WTC11 (cell line): ENCODE measurements around the gene ZNF787. TPM values are rescaled to one million over a fixed set of nuclear protein-coding genes. Genes with fewer than 3 reads are reported as not detected.

Experiments used
- ATAC-seq: fragments of 200-7000 bp; cut with Tn5 transposase; 2 replicates; pipeline ENCODE4 v1.10.0; 2021; ENCODE audit warnings: mild to moderate bottlenecking, moderate library complexity
- CTCF ChIA-PET: fragments of 300-600 bp; sonication (Branson Sonifier 250); formaldehyde crosslinking; loops from one replicate; lab custom pipeline; 2021; ENCODE audit warnings: antibody characterized with exemption; lab: Charles Lee
- POLR2A ChIA-PET: fragments of 350-600 bp; sonication (Branson Sonifier 250); formaldehyde crosslinking; loops from one replicate; lab custom pipeline; 2021; ENCODE audit warnings: antibody characterized with exemption; lab: Charles Lee
- DNase-seq: peaks from one replicate; pipeline ENCODE4 v3.0.0; 2021; ENCODE audit warnings: low spot score
- H3K27ac Mint-ChIP-seq: 2 replicates; pipeline ENCODE4 v1.8.0; 2021; ENCODE audit warnings: mixed read lengths
- H3K27me3 Mint-ChIP-seq: 2 replicates; pipeline ENCODE4 v1.8.0; 2021; ENCODE audit warnings: low read depth, mild to moderate bottlenecking, moderate library complexity, mixed read lengths
- H3K36me3 Mint-ChIP-seq: 2 replicates; pipeline ENCODE4 v1.8.0; 2021; ENCODE audit warnings: mixed read lengths
- H3K4me1 Mint-ChIP-seq: 2 replicates; pipeline ENCODE4 v1.8.0; 2022; ENCODE audit warnings: mixed read lengths
- H3K4me3 Mint-ChIP-seq: 2 replicates; pipeline ENCODE4 v1.8.0; 2021; ENCODE audit warnings: mild to moderate bottlenecking, moderate library complexity, mixed read lengths
- H3K9me3 Mint-ChIP-seq: 2 replicates; pipeline ENCODE4 v1.8.0; 2021; ENCODE audit warnings: mixed read lengths
- AFF4 ChIP-seq: sonication (generic); formaldehyde crosslinking; IDR thresholded peaks from 2 replicates; pipeline ENCODE4 v1.8.1; 2023; ENCODE audit warnings: mild to moderate bottlenecking, missing genetic modification reagents, borderline replicate concordance
- ATF6 ChIP-seq: sonication (generic); formaldehyde crosslinking; IDR thresholded peaks from 2 replicates; pipeline ENCODE4 v1.8.1; 2023; ENCODE audit warnings: mild to moderate bottlenecking, missing genetic modification reagents
- CREM ChIP-seq: sonication (generic); formaldehyde crosslinking; IDR thresholded peaks from 2 replicates; pipeline ENCODE4 v1.8.1; 2022; ENCODE audit warnings: mild to moderate bottlenecking, missing genetic modification reagents, moderate library complexity
- ERG ChIP-seq: fragments of 250-450 bp; sonication (Bioruptor Pico); IDR thresholded peaks from 2 replicates; pipeline ENCODE4 v1.8.0; 2021; ENCODE audit warnings: mild to moderate bottlenecking
- FOXP1 ChIP-seq: sonication (generic); formaldehyde crosslinking; IDR thresholded peaks from 2 replicates; pipeline ENCODE4 v1.8.0; 2022; ENCODE audit warnings: missing genetic modification reagents, mild to moderate bottlenecking, moderate library complexity, borderline replicate concordance
- GRHL2 ChIP-seq: fragments of 250-450 bp; sonication (Bioruptor Pico); IDR thresholded peaks from 2 replicates; pipeline ENCODE4 v1.8.0; 2022; ENCODE audit warnings: mild to moderate bottlenecking, moderate library complexity; ENCODE audit not compliant: insufficient replicate concordance, severe bottlenecking
- IRF2 ChIP-seq: sonication (generic); formaldehyde crosslinking; IDR thresholded peaks from 2 replicates; pipeline ENCODE4 v1.8.0; 2022; ENCODE audit warnings: low read depth, missing genetic modification reagents, borderline replicate concordance
- MXD4 ChIP-seq: fragments of 250-450 bp; sonication (Bioruptor Pico); IDR thresholded peaks from 2 replicates; pipeline ENCODE4 v1.8.0; 2021; ENCODE audit warnings: mild to moderate bottlenecking, moderate library complexity, borderline replicate concordance
- MYBL2 ChIP-seq: sonication (generic); formaldehyde crosslinking; IDR thresholded peaks from 2 replicates; pipeline ENCODE4 v1.8.1; 2023; ENCODE audit warnings: mild to moderate bottlenecking, moderate library complexity, missing genetic modification reagents
- NR1H2 ChIP-seq: sonication (generic); formaldehyde crosslinking; IDR thresholded peaks from 2 replicates; pipeline ENCODE4 v1.9.0; 2021; ENCODE audit warnings: mild to moderate bottlenecking, moderate library complexity, missing genetic modification reagents
- PRRX2 ChIP-seq: fragments of 250-450 bp; sonication (Bioruptor Pico); IDR thresholded peaks from 2 replicates; pipeline ENCODE4 v1.8.0; 2021; ENCODE audit warnings: mild to moderate bottlenecking
- SOX15 ChIP-seq: fragments of 250-450 bp; sonication (Bioruptor Pico); IDR thresholded peaks from 2 replicates; pipeline ENCODE4 v1.9.0; 2021; ENCODE audit warnings: mild to moderate bottlenecking
- TEAD4 ChIP-seq: sonication (generic); formaldehyde crosslinking; IDR thresholded peaks from 2 replicates; pipeline ENCODE4 v1.8.0; 2022; ENCODE audit warnings: mild to moderate bottlenecking, missing genetic modification reagents
- TP53 ChIP-seq: sonication (generic); formaldehyde crosslinking; IDR thresholded peaks from 2 replicates; pipeline ENCODE4 v1.8.1; 2023; ENCODE audit warnings: mild to moderate bottlenecking, missing genetic modification reagents
- ZNF396 ChIP-seq: fragments of 250-450 bp; sonication (Bioruptor Pico); IDR thresholded peaks from 2 replicates; pipeline ENCODE4 v1.8.0; 2021; ENCODE audit warnings: mild to moderate bottlenecking, moderate library complexity, borderline replicate concordance
- total RNA-seq: library from RNA; stranded (reverse); gene quantifications from 3 replicates; pipeline ENCODE4 v1.2.3, GENCODE V29; 2021
- TF ChIP-seq, protein P1 (sequence below): sonication (generic); formaldehyde crosslinking; IDR thresholded peaks from 2 replicates; pipeline ENCODE4 v1.8.1; 2023; ENCODE audit warnings: mild to moderate bottlenecking, moderate library complexity, missing genetic modification reagents
- TF ChIP-seq, protein P2 (sequence below): sonication (generic); formaldehyde crosslinking; IDR thresholded peaks from 2 replicates; pipeline ENCODE4 v1.8.1; 2022; ENCODE audit warnings: missing genetic modification reagents, borderline replicate concordance
- TF ChIP-seq, protein P3 (sequence below): sonication (generic); formaldehyde crosslinking; IDR thresholded peaks from 2 replicates; pipeline ENCODE4 v1.8.0; 2023; ENCODE audit warnings: mild to moderate bottlenecking, missing genetic modification reagents

The ZNF787 gene
- total RNA-seq, 1 experiment from 2014 or later = 62.9 TPM

DNA sequence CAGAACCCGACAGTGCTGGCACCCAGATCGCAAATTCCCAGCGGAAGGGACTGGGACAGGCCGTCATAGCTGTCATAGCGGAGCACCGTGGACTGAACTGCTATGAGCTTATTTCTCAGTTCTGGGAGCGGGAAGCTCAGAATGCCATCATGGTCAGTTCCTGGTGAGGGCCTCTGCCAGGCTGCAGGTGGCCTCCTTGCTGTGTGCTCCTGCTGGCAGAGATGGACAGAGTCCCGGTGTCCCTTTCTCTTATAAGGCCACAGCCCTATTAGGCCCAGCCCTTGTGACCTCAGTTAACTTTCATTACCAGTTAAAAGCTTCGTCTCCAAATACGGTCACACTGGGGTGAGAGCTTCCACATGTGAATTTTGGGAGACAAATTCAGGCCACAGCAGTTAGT, 24.6 kb upstream of the ZNF787 start:
- H3K9me3 Mint-ChIP-seq = peaks cover 7% of the 10 kb centered on the region
- H3K27ac Mint-ChIP-seq = no peak overlapping the region
- DNase-seq (no peak), ATAC-seq (no peak)
- ChIA-PET POLR2A (no interaction called here), CTCF (interaction anchor here (1.2 to 1.8 kb wide), 2 partner anchors 8 to 79 kb away, joined by 4 to 12 read pairs; no protein-coding TSS in a partner anchor)
- TF ChIP-seq PRRX2 (no peak), CREM (CRISPR knock-in tag) (no peak), ERG (CRISPR knock-in tag) (no peak), FOXP1 (CRISPR knock-in tag) (no peak), GRHL2 (no peak), IRF2 (CRISPR knock-in tag) (no peak), AFF4 (no peak), TP53 (CRISPR knock-in tag) (no peak), MXD4 (CRISPR knock-in tag) (no peak), SOX15 (CRISPR knock-in tag) (no peak), TEAD4 (no peak)
- TF ChIP-seq, protein P1, sequence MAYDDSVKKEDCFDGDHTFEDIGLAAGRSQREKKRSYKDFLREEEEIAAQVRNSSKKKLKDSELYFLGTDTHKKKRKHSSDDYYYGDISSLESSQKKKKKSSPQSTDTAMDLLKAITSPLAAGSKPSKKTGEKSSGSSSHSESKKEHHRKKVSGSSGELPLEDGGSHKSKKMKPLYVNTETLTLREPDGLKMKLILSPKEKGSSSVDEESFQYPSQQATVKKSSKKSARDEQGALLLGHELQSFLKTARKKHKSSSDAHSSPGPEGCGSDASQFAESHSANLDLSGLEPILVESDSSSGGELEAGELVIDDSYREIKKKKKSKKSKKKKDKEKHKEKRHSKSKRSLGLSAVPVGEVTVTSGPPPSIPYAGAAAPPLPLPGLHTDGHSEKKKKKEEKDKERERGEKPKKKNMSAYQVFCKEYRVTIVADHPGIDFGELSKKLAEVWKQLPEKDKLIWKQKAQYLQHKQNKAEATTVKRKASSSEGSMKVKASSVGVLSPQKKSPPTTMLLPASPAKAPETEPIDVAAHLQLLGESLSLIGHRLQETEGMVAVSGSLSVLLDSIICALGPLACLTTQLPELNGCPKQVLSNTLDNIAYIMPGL (CRISPR knock-in tag) = no peak
- TF ChIP-seq, protein P2, sequence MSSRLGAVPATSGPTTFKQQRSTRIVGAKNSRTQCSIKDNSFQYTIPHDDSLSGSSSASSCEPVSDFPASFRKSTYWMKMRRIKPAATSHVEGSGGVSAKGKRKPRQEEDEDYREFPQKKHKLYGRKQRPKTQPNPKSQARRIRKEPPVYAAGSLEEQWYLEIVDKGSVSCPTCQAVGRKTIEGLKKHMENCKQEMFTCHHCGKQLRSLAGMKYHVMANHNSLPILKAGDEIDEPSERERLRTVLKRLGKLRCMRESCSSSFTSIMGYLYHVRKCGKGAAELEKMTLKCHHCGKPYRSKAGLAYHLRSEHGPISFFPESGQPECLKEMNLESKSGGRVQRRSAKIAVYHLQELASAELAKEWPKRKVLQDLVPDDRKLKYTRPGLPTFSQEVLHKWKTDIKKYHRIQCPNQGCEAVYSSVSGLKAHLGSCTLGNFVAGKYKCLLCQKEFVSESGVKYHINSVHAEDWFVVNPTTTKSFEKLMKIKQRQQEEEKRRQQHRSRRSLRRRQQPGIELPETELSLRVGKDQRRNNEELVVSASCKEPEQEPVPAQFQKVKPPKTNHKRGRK = no peak
- TF ChIP-seq, protein P3, sequence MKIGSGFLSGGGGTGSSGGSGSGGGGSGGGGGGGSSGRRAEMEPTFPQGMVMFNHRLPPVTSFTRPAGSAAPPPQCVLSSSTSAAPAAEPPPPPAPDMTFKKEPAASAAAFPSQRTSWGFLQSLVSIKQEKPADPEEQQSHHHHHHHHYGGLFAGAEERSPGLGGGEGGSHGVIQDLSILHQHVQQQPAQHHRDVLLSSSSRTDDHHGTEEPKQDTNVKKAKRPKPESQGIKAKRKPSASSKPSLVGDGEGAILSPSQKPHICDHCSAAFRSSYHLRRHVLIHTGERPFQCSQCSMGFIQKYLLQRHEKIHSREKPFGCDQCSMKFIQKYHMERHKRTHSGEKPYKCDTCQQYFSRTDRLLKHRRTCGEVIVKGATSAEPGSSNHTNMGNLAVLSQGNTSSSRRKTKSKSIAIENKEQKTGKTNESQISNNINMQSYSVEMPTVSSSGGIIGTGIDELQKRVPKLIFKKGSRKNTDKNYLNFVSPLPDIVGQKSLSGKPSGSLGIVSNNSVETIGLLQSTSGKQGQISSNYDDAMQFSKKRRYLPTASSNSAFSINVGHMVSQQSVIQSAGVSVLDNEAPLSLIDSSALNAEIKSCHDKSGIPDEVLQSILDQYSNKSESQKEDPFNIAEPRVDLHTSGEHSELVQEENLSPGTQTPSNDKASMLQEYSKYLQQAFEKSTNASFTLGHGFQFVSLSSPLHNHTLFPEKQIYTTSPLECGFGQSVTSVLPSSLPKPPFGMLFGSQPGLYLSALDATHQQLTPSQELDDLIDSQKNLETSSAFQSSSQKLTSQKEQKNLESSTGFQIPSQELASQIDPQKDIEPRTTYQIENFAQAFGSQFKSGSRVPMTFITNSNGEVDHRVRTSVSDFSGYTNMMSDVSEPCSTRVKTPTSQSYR (CRISPR knock-in tag) = no peak
- peaks cover 8% of the 10 kb centered on the region; the same call in 1 of the 2 replicates for H3K4me1 Mint-ChIP-seq
- no peak overlapping the region for H3K4me3 Mint-ChIP-seq
- peaks cover 29% of the 10 kb centered on the region for H3K36me3 Mint-ChIP-seq
- peaks cover 2% of the 10 kb centered on the region; the same call in 1 of the 2 replicates for H3K27me3 Mint-ChIP-seq

DNA sequence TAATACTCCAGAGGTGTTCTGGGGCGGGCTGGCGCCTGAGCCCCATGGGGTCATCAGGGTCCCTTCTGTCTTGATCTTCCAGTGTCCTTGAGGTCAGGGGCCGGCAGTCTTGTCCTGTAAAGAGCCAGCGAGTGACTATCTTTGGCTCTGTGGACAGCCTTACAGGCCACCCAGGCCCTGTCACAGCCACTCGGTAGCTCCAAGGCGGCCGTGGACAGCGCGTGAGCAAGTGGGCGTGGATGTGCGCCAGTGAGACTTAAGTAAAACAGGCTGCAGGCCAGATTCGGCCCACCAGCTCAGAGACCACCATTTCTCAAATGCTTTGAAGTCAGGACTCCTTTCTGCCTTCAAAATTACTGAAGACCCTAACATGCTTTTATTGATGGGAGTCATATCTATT, 23.7 kb upstream of the ZNF787 start:
- Mint-ChIP-seq H3K27me3 (peaks cover 3% of the 10 kb centered on the region; the same call in 1 of the 2 replicates), H3K4me3 (no peak overlapping the region), H3K27ac (no peak overlapping the region), H3K36me3 (peaks cover 22% of the 10 kb centered on the region), H3K4me1 (peaks cover 14% of the 10 kb centered on the region), H3K9me3 (peaks cover 7% of the 10 kb centered on the region)
- ChIA-PET POLR2A (no interaction called here), CTCF (interaction anchor here (1.2 to 1.8 kb wide), 2 partner anchors 9 to 79 kb away, joined by 4 to 12 read pairs; no protein-coding TSS in a partner anchor)
- no peak for ATAC-seq
- DNase-seq = no peak
- TF ChIP-seq ZNF396 (CRISPR knock-in tag) (no peak), NR1H2 (CRISPR knock-in tag) (no peak), ERG (CRISPR knock-in tag) (no peak), ATF6 (no peak), MYBL2 (CRISPR knock-in tag) (no peak)
